Panc1 (cell line): ENCODE results near the gene PTX4. TPM values are rescaled to one million over a fixed set of nuclear protein-coding genes. Genes with fewer than 3 reads are reported as not detected.

Experiments
- ATAC-seq: fragments of 200-7000 bp; cut with Tn5 transposase; 2 replicates; pipeline ENCODE4 v1.9.1; 2020; ENCODE audit warnings: mild to moderate bottlenecking, moderate library complexity
- BruUV-seq: library from RNA; stranded (reverse); fragments of 400-500 nt; replicated peaks from 2 replicates; lab custom pipeline; 2021; lab: Mats Ljungman, UMichigan
- CTCF ChIA-PET: fragments of 300-600 bp; sonication (Branson Sonifier 250); formaldehyde crosslinking; loops from one replicate; lab custom pipeline; 2022; ENCODE audit warnings: antibody characterized with exemption; lab: Charles Lee
- POLR2A ChIA-PET: fragments of 300-600 bp; sonication (Branson Sonifier 250); formaldehyde crosslinking; loops from one replicate; lab custom pipeline; 2022; ENCODE audit warnings: antibody characterized with exemption; lab: Charles Lee
- DNase-seq: peaks from one replicate; pipeline ENCODE4 v3.0.0-alpha.2; 2010; ENCODE audit warnings: low read depth, low spot score
- H3K27ac ChIP-seq: 2 replicates; pipeline ENCODE4 v1.5.1; 2011; ENCODE audit warnings: mild to moderate bottlenecking, low read length, inconsistent platforms
- H3K27me3 ChIP-seq: fragments of 200-500 bp; sonication (Bioruptor generic); 2 replicates; pipeline ENCODE4 v1.6.0; 2014; ENCODE audit warnings: low read length, inconsistent platforms; ENCODE audit not compliant: control insufficient read depth, insufficient read depth
- H3K36me3 ChIP-seq: fragments of 200-500 bp; sonication (Bioruptor generic); 2 replicates; pipeline ENCODE4 v1.5.1; 2014; ENCODE audit warnings: inconsistent platforms, mild to moderate bottlenecking, low read length, moderate library complexity; ENCODE audit not compliant: control insufficient read depth, insufficient read depth
- H3K4me1 ChIP-seq: 2 replicates; pipeline ENCODE4 v1.5.1; 2011; ENCODE audit warnings: inconsistent platforms, mild to moderate bottlenecking, low read length, moderate library complexity; ENCODE audit not compliant: control insufficient read depth, insufficient read depth
- H3K4me3 ChIP-seq, 2 experiments: 2 replicates each; pipeline ENCODE4 v1.5.1; 2011 to 2012; ENCODE audit warnings: low read depth in 2 of 2, low read length in 2 of 2, mild to moderate bottlenecking in 2 of 2, inconsistent platforms in 1 of 2, moderate library complexity in 1 of 2
- H3K9me3 ChIP-seq: fragments of 200-500 bp; sonication (Bioruptor generic); 2 replicates; pipeline ENCODE4 v1.5.1; 2014; ENCODE audit warnings: low read depth, mild to moderate bottlenecking, inconsistent platforms, low read length, moderate library complexity; ENCODE audit not compliant: control insufficient read depth, insufficient read depth
- POLR2AphosphoS5 ChIP-seq: IDR thresholded peaks from 2 replicates; pipeline ENCODE4 v1.6.1; 2012; ENCODE audit warnings: mild to moderate bottlenecking, low read depth, low read length, moderate library complexity
- REST ChIP-seq, 2 experiments: IDR thresholded peaks; 2 replicates each; pipeline ENCODE4 v1.6.1; 2011 to 2012; ENCODE audit warnings: low read depth in 2 of 2, control low read depth in 1 of 2, low read length in 1 of 2, mild to moderate bottlenecking in 1 of 2, moderate library complexity in 1 of 2; ENCODE audit not compliant: insufficient read depth in 1 of 2
- SIN3A ChIP-seq: IDR thresholded peaks from 2 replicates; pipeline ENCODE4 v1.6.1; 2012; ENCODE audit warnings: low read depth, mild to moderate bottlenecking, low read length, moderate library complexity, borderline replicate concordance; ENCODE audit not compliant: insufficient read depth
- TCF7L2 ChIP-seq: IDR thresholded peaks from 2 replicates; pipeline ENCODE4 v1.6.1; 2011; ENCODE audit warnings: mild to moderate bottlenecking, low read depth, low read length, inconsistent platforms
- in situ Hi-C: cut with HindIII; loops from 2 replicates; pipeline ENCODE4 v1.10.0; 2016; ENCODE audit warnings: low sequenced_read_pairs, low pct_unique_long_range_greater_than_20kb
- intact Hi-C: fragments of 100-400 bp; cut with micrococcal nuclease; formaldehyde crosslinking; loops from one replicate; pipeline ENCODE4 v1.10.0; 2022; ENCODE audit not compliant: unreplicated experiment
- total RNA-seq: library from RNA; stranded (reverse); gene quantifications from one replicate; pipeline ENCODE4 v1.2.1, GENCODE V29; 2021; ENCODE audit not compliant: unreplicated experiment
- TF ChIP-seq, protein P1 (sequence below): fragments of 450-650 bp; IDR thresholded peaks from 2 replicates; pipeline ENCODE4 v1.5.1; 2017; ENCODE audit warnings: mild to moderate bottlenecking

The PTX4 gene
- total RNA-seq, 1 experiment from 2014 or later, result not detected

DNA sequence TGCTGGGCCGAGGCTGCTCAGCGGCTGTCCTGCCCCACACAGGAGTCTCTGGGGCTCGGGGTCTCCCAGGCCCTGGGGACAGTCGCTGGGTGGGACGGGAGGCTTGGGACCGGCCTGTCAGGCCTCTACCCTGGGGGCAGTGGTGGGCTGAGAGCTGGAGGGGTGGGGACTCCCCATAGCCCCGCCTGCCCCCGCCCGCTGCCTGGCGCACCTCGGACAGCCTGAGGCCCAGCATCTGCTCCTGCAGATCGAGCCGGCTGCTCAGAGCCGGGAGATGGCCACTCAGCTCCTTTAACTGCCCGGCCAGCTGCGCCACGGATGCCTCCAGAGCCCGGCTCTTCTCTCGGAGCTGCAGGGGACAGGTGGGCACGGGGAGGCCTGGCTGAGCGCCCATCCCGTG is 51.1 kb downstream of the PTX4 start:
- CTCF ChIA-PET, result no interaction called here
- Histone ChIP-seq H3K4me3 (no peak overlapping the region), H3K27me3 (no peaks in the 10 kb centered on the region), H3K27ac (no peak overlapping the region), H3K9me3 (no peaks in the 10 kb centered on the region), H3K36me3 (no peaks in the 10 kb centered on the region), H3K4me1 (no peaks in the 10 kb centered on the region)
- BruUV-seq, result no TSS peak
- DNase-seq (no peak), ATAC-seq (no peak)
- POLR2A ChIA-PET, result no interaction called here
- intact Hi-C loops (no loop called here), in situ Hi-C loops (no loop called here)
- TF ChIP-seq SIN3A (no peak), TCF7L2 (no peak), REST (IDR thresholded peaks at IDR 0.05; ENCODE audit: insufficient read depth in 1 of 2, low read depth in 2 of 2, low read length in 1 of 2) (no peak), POLR2AphosphoS5 (no peak)
- TF ChIP-seq, protein P1, sequence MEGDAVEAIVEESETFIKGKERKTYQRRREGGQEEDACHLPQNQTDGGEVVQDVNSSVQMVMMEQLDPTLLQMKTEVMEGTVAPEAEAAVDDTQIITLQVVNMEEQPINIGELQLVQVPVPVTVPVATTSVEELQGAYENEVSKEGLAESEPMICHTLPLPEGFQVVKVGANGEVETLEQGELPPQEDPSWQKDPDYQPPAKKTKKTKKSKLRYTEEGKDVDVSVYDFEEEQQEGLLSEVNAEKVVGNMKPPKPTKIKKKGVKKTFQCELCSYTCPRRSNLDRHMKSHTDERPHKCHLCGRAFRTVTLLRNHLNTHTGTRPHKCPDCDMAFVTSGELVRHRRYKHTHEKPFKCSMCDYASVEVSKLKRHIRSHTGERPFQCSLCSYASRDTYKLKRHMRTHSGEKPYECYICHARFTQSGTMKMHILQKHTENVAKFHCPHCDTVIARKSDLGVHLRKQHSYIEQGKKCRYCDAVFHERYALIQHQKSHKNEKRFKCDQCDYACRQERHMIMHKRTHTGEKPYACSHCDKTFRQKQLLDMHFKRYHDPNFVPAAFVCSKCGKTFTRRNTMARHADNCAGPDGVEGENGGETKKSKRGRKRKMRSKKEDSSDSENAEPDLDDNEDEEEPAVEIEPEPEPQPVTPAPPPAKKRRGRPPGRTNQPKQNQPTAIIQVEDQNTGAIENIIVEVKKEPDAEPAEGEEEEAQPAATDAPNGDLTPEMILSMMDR, result no peak

- H3K9me3 ChIP-seq, result no peaks in the 10 kb centered on the region
- H3K4me1 ChIP-seq, result no peaks in the 10 kb centered on the region
- no peak for ATAC-seq
- ChIA-PET POLR2A (no interaction called here), CTCF (no interaction called here)
- in situ Hi-C loops, result no loop called here
- DNase-seq, result no peak
- H3K4me3 ChIP-seq, result no peak overlapping the region
- BruUV-seq, result no TSS peak
- no peaks in the 10 kb centered on the region for H3K27me3 ChIP-seq
- TF ChIP-seq TCF7L2 (no peak), REST (IDR thresholded peaks at IDR 0.05; ENCODE audit: insufficient read depth in 1 of 2, low read depth in 2 of 2, low read length in 1 of 2) (no peak), POLR2AphosphoS5 (no peak), SIN3A (no peak)
- TF ChIP-seq, protein P1, result no peak; the same call in 1 of the 2 replicates
- H3K27ac ChIP-seq, result no peak overlapping the region
- intact Hi-C loops, result no loop called here
- H3K36me3 ChIP-seq, result no peaks in the 10 kb centered on the region
Measured at GRCh38 chr16:1436731-1437355, 51.9 kb downstream of the PTX4 start.
